ES-I3 (cell line): ENCODE results near the gene ANKRD13B.

Experiments used
- H3K36me3 ChIP-seq: 2 replicates; pipeline ENCODE4 v1.6.1; 2013; ENCODE audit warnings: mild to moderate bottlenecking, low read length, control low read depth, moderate library complexity; ENCODE audit not compliant: insufficient read depth
- H3K4me1 ChIP-seq: 2 replicates; pipeline ENCODE4 v1.6.1; 2013; ENCODE audit warnings: mild to moderate bottlenecking, control low read depth, low read length; ENCODE audit not compliant: insufficient read depth
- H3K9ac ChIP-seq: 2 replicates; pipeline ENCODE4 v1.6.1; 2013; ENCODE audit warnings: low read depth, mild to moderate bottlenecking, low read length, moderate library complexity
- H3K9me3 ChIP-seq: 2 replicates; pipeline ENCODE4 v1.6.1; 2013; ENCODE audit warnings: mild to moderate bottlenecking, low read length, moderate library complexity; ENCODE audit not compliant: control insufficient read depth, insufficient read depth

The ANKRD13B gene

GRCh38 chr17:29582772-29583171, 10.2 kb upstream of the ANKRD13B start:
- Histone ChIP-seq H3K36me3 (no peaks in the 10 kb centered on the region), H3K9ac (no peak overlapping the region), H3K4me1 (peaks cover 18% of the 10 kb centered on the region; the same call in 1 of the 2 replicates)

DNA sequence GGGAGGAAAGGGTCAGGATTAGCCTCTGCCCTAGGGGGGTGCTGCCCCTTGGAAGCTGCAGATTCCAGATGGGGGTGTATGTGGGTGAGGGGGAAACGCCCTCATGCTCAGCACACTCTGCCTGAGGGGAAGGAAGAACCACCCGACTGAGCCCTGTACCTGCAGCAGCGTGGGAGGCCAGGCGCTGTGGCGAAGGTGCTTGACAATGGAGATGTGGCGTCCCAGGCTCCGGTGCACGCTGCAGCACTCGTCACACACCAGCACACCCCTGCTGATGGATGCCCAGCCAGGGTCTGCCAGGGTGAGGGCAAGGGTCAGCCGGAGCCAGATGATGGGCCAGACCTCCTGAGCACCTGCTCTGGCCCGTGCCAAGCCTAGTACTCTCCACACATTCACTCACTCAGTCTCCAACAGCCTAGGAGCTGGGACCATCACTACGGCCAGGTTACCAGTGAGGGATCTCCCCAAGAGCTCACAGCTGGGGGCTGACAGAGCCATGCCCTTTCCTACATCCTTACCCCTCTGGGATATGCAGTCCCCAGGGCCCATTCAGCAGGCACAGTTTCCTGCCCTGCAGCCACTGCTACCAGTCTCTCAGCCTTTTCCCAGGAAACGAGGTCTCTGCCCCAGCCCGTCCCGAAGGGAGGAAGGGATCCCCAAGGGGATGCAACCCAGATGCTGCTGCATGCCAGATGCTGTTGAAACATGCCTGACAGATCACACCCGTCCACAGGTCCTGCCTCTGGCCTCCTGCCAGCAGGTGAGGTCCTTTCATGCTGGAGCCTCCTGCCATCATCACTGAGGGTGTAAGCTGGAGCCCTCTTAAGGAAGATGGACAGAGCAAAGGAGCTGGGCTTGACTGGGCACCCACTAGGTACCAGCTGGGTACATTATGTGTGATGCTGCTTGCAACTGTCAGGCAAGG, 9.3 kb upstream of the ANKRD13B start:
- Histone ChIP-seq H3K9me3 (no peaks in the 10 kb centered on the region), H3K36me3 (no peaks in the 10 kb centered on the region), H3K4me1 (peaks cover 18% of the 10 kb centered on the region; the same call in 1 of the 2 replicates), H3K9ac (no peak overlapping the region)

More at GRCh38 chr17:29582772-29583171, 10.2 kb upstream of the ANKRD13B start:
- H3K9me3 ChIP-seq = no peaks in the 10 kb centered on the region

GRCh38 chr17:29584452-29585079, 8.4 kb upstream of the ANKRD13B start:
- peaks cover 18% of the 10 kb centered on the region; the same call in 1 of the 2 replicates for H3K4me1 ChIP-seq
- no peak overlapping the region for H3K9ac ChIP-seq
- no peaks in the 10 kb centered on the region for H3K9me3 ChIP-seq
- H3K36me3 ChIP-seq = no peaks in the 10 kb centered on the region

GRCh38 chr17:29585080-29585751, 7.7 kb upstream of the ANKRD13B start:
- peaks cover 18% of the 10 kb centered on the region; the same call in 1 of the 2 replicates for H3K4me1 ChIP-seq

GRCh38 chr17:29586676-29587469, 6.1 kb upstream of the ANKRD13B start:
- Histone ChIP-seq H3K4me1 (peaks cover 18% of the 10 kb centered on the region; the same call in 1 of the 2 replicates), H3K9ac (no peak overlapping the region)

More at GRCh38 chr17:29585080-29585751, 7.7 kb upstream of the ANKRD13B start:
- H3K9ac ChIP-seq = no peak overlapping the region
- no peaks in the 10 kb centered on the region for H3K9me3 ChIP-seq
- no peaks in the 10 kb centered on the region for H3K36me3 ChIP-seq

GRCh38 chr17:29587591-29587990, 5.3 kb upstream of the ANKRD13B start:
- no peaks in the 10 kb centered on the region for H3K36me3 ChIP-seq
- H3K9me3 ChIP-seq = no peaks in the 10 kb centered on the region
- H3K9ac ChIP-seq = no peak overlapping the region
- H3K4me1 ChIP-seq = peaks cover 18% of the 10 kb centered on the region; the same call in 1 of the 2 replicates

More at GRCh38 chr17:29586676-29587469, 6.1 kb upstream of the ANKRD13B start:
- no peaks in the 10 kb centered on the region for H3K36me3 ChIP-seq
- no peaks in the 10 kb centered on the region for H3K9me3 ChIP-seq

DNA sequence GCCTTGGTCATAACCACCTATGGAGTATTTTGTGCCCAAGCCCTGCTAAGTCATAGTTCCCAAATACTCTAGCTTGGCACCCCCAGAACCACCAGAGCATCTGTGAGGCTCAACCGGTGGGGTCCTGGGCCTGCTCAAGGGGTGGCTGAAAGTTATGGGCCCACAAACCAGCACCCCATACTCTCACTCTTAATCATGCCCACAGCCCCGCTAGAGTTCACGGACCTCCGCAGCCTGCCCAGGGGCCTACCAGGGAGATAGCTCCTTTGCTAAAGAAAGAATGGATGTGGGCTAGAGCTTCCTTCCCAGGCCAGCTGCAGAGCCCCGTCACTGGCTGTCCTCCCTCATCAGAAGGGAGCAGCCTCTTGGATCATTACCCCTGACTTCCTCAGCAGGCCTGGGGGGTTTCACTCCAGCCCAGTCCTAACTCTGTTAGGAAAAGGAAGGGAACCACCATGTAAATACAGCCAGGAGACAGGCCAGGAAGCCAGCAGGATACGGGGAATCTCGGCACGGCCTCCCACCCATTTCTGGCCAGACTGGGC, 4.8 kb upstream of the ANKRD13B start:
- peak overlapping the region; percentile 58 for H3K9ac ChIP-seq
- no peaks in the 10 kb centered on the region for H3K9me3 ChIP-seq
- peaks cover 18% of the 10 kb centered on the region; the same call in 1 of the 2 replicates for H3K4me1 ChIP-seq
- no peaks in the 10 kb centered on the region for H3K36me3 ChIP-seq

DNA sequence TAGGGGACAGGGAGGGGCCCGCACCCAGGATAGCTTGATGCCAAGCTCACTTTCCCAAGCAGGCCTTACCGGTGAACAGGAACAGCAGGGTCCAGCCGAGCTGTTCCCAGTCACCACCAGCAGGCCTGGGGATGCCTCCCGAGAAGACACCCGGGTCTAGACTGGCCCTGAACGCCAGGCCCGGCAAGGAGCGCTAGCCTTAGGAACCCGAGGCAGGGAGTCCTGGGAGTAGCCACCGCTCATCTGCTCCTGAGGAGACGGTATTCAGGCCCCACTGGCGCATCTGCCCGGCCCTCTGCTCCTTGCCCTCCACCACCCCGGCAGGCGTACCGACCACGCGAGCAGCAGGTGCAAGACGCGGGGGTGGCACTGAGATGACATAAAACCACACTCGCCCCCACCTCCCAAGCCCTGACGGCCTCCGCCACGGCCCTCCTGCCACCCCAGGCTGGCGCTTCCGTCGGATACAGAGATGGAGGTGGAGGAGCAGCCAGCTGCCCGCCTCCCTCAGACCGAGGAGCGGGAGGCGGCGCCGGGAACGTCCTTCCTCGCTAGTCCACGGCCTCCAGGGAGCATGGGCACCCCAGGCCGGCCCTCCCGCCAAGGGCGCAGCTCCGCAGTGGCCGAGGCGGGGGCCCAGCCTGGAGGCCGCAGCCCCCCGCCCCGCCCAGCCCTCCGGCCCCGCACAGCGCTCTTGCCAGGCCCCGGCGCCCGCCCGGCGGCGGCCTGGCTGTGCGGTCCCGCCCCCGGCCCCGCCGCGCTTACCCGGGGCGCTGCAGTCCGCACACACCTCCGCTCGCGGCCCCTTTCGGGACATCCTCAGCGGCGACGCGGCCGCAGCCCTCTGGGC, 4.1 kb upstream of the ANKRD13B start:
- H3K9ac ChIP-seq = peak overlapping the region; percentile 58
- peaks cover 18% of the 10 kb centered on the region; the same call in 1 of the 2 replicates for H3K4me1 ChIP-seq
- no peaks in the 10 kb centered on the region for H3K9me3 ChIP-seq
- no peaks in the 10 kb centered on the region for H3K36me3 ChIP-seq

GRCh38 chr17:29589524-29590410, 3.2 kb upstream of the ANKRD13B start, which contains the start of gene GIT1:
Gene GIT1, minus strand, starts transcription at chr17:29589648. Its CDS starts 270 bp downstream, at chr17:29589378.
- Histone ChIP-seq H3K9ac (peak within 1 kb of the TSS; percentile 69), H3K36me3 (no peaks in the 10 kb centered on the region), H3K9me3 (no peaks in the 10 kb centered on the region), H3K4me1 (peaks cover 12% of the 10 kb centered on the region; the same call in 1 of the 2 replicates)

GRCh38 chr17:29590411-29591145, 2.4 kb upstream of the ANKRD13B start:
- H3K9me3 ChIP-seq = no peaks in the 10 kb centered on the region
- H3K36me3 ChIP-seq = no peaks in the 10 kb centered on the region
- peaks cover 4% of the 10 kb centered on the region; the same call in 1 of the 2 replicates for H3K4me1 ChIP-seq
- H3K9ac ChIP-seq = peak overlapping the region; percentile 69; the same call in 1 of the 2 replicates

DNA sequence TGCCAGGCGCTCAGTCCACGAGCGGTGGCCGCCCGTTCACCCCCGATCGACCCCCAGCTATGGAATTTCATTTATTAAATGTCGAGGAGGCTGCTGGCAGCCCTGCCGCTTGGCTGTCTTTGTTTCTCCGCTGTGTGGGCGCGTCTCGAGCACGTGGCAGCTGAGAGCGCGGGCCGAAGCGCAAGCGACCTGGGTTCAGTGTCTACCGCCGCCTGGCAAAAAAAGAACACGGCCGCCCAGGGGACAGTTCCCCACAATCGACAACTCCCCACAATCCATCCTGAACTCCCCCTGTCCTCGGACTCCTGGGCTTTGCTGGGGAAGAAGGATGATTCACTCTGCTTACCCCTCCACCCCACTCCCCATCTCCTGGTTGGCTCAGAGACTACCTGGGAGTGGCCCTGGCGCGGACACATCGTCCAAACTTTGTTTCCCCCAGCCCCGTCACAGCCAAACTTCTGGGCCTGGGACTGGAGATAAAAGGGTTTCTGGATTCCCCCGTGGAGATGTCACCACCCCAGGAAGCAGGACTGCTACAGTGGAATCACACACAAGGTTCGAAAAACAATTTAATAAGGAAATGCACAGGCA, 1.7 kb upstream of the ANKRD13B start:
- Histone ChIP-seq H3K36me3 (no peaks in the 10 kb centered on the region), H3K4me1 (peaks cover 3% of the 10 kb centered on the region; the same call in 1 of the 2 replicates), H3K9ac (peak overlapping the region; percentile 69), H3K9me3 (no peaks in the 10 kb centered on the region)
